K562 (cell line): ENCODE data around the gene TMEM135. TPM values are rescaled to one million over a fixed set of nuclear protein-coding genes. Genes with fewer than 3 reads are reported as not detected.

Experiments
- ATAC-seq: fragments of 200-7000 bp; cut with Tn5 transposase; 3 replicates; pipeline ENCODE4 v1.9.1; 2020; ENCODE audit warnings: moderate library complexity
- BruUV-seq: library from RNA; stranded (reverse); fragments of 400-500 nt; replicated peaks from 2 replicates; lab custom pipeline; 2021; lab: Mats Ljungman, UMichigan
- CTCF ChIA-PET: fragments of 300-600 bp; formaldehyde crosslinking; extraction: SDS; loops from one replicate; lab custom pipeline; 2021; ENCODE audit warnings: low intra/inter-chr PET ratio; lab: Yijun Ruan, JAX
- POLR2A ChIA-PET: fragments of 300-600, 350-650 bp; sonication (Branson Sonifier 250); formaldehyde crosslinking; extraction: SDS; loops from one replicate; lab custom pipeline; 2021; ENCODE audit warnings: antibody characterized with exemption, inconsistent platforms; lab: Yijun Ruan, JAX
- DNase-seq, 4 experiments: peaks; one replicate each; pipeline versions ENCODE4 v3.0.0 to v3.0.0-alpha.2; 2011 to 2018; ENCODE audit warnings: low spot score in 3 of 4, mixed read lengths in 3 of 4; ENCODE audit errors: extremely low read depth in 1 of 4
- FAIRE-seq: peaks from 2 replicates; lab custom pipeline; 2011; peaks lifted over from hg19 to GRCh38; lab: Jason Lieb, UNC
- H2AFZ ChIP-seq: 2 replicates; pipeline ENCODE4 v1.6.0; 2011; ENCODE audit warnings: low read depth, low read length, control low read depth, inconsistent platforms
- H3K27ac ChIP-seq: fragments of 200-600 bp; 3 replicates; pipeline ENCODE4 v1.8.0; 2011; ENCODE audit warnings: low read depth, mild to moderate bottlenecking, control low read depth, inconsistent platforms, low read length, moderate library complexity, mixed read lengths; ENCODE audit errors: extremely low read depth
- H3K27me3 ChIP-seq, 2 experiments: fragments of 300-600 bp in 1 of 2; 2 replicates in 1 of 2; 3 replicates in 1 of 2; pipeline versions ENCODE4 v1.6.0 to v1.8.0; 2011; ENCODE audit warnings: inconsistent platforms in 2 of 2, low read length in 2 of 2, mild to moderate bottlenecking in 1 of 2, mixed read lengths in 1 of 2, moderate library complexity in 1 of 2; ENCODE audit not compliant: control insufficient read depth in 2 of 2, insufficient read depth in 2 of 2
- H3K36me3 ChIP-seq: fragments of 300-600 bp; 3 replicates; pipeline ENCODE4 v1.8.0; 2011; ENCODE audit warnings: mild to moderate bottlenecking, low read length, inconsistent platforms; ENCODE audit not compliant: control insufficient read depth, insufficient read depth
- H3K4me1 ChIP-seq, 2 experiments: fragments of 200-600 bp in 1 of 2; replicated peaks in 1 of 2; 2 replicates in 1 of 2; 3 replicates in 1 of 2; pipeline versions ENCODE4 v1.5.1 to v1.8.0; 2011; ENCODE audit warnings: inconsistent platforms in 2 of 2, low read length in 2 of 2, mild to moderate bottlenecking in 1 of 2, mixed read lengths in 1 of 2, moderate library complexity in 1 of 2; ENCODE audit not compliant: control insufficient read depth in 2 of 2, insufficient read depth in 2 of 2
- H3K4me2 ChIP-seq: 2 replicates; pipeline ENCODE4 v1.6.1; 2011; ENCODE audit warnings: low read length, control low read depth, inconsistent platforms, mixed read lengths; ENCODE audit not compliant: insufficient read depth
- H3K4me3 ChIP-seq: fragments of 200-600 bp; sonication (generic), shearing (Covaris generic); 2 replicates; pipeline ENCODE4 v1.5.1; 2016; ENCODE audit warnings: control low read depth, inconsistent platforms
- H3K79me2 ChIP-seq: fragments of 200-600 bp; 3 replicates; pipeline ENCODE4 v1.8.0; 2011; ENCODE audit warnings: low read length, inconsistent platforms; ENCODE audit not compliant: control insufficient read depth, insufficient read depth
- H3K9ac ChIP-seq, 2 experiments: 2 replicates each; pipeline versions ENCODE4 v1.6.0 to v1.6.1; 2011; ENCODE audit warnings: low read depth in 2 of 2, low read length in 2 of 2, control low read depth in 1 of 2, inconsistent platforms in 1 of 2, mild to moderate bottlenecking in 1 of 2, mixed read lengths in 1 of 2; ENCODE audit not compliant: insufficient read depth in 1 of 2
- H3K9me1 ChIP-seq: one replicate; pipeline ENCODE4 v1.6.0; 2011; ENCODE audit warnings: inconsistent platforms, mild to moderate bottlenecking, low read length, moderate library complexity; ENCODE audit not compliant: control insufficient read depth, insufficient read depth
- H3K9me3 ChIP-seq: replicated peaks from 2 replicates; pipeline ENCODE4 v1.5.1; 2011; ENCODE audit warnings: low read depth, low read length, inconsistent platforms; ENCODE audit not compliant: control insufficient read depth, insufficient read depth
- H4K20me1 ChIP-seq: replicated peaks from 2 replicates; pipeline ENCODE4 v1.6.1; 2011; ENCODE audit warnings: low read length, inconsistent platforms, mixed read lengths; ENCODE audit not compliant: control insufficient read depth, insufficient read depth
- ETV5 ChIP-seq: sonication (generic); formaldehyde crosslinking; IDR thresholded peaks from 2 replicates; pipeline ENCODE4 v1.4.0; 2020; ENCODE audit warnings: low read depth, mild to moderate bottlenecking, missing genetic modification reagents
- FUS ChIP-seq: fragments of 200-400 bp; formaldehyde crosslinking; optimal IDR thresholded peaks from 2 replicates; pipeline ENCODE3; 2017; ENCODE audit warnings: low read depth, low read length
- MBD2 ChIP-seq: sonication (generic); IDR thresholded peaks from 2 replicates; pipeline ENCODE4 v1.6.1; 2016; ENCODE audit warnings: low read depth, borderline replicate concordance
- POLR2H ChIP-seq: IDR thresholded peaks from 2 replicates; pipeline ENCODE4 v1.6.1; 2016; ENCODE audit warnings: missing genetic modification characterization, low read depth, mild to moderate bottlenecking, control low read depth, missing compliant biosample characterization, moderate library complexity
- SREBF1 ChIP-seq: fragments of 150-350 bp; IDR thresholded peaks from 2 replicates; pipeline ENCODE4 v1.6.1; 2014; ENCODE audit warnings: antibody characterized with exemption, low read depth, low read length, borderline replicate concordance
- ZNF3 ChIP-seq: fragments of 250-450 bp; sonication (Bioruptor Pico); IDR thresholded peaks from 2 replicates; pipeline ENCODE4 v1.5.0; 2021; ENCODE audit warnings: mild to moderate bottlenecking, moderate library complexity
- ZNF507 ChIP-seq: conservative IDR thresholded peaks from 2 replicates; pipeline ENCODE4 v1.6.1; 2017; ENCODE audit warnings: missing genetic modification characterization, missing compliant biosample characterization
- WGBS: fragments of 100-300 bp; shearing (Covaris generic); methylation state at CpG from one replicate; pipeline ENCODE4 v1.1.6; 2016; ENCODE audit warnings: low coverage, mixed read lengths; ENCODE audit not compliant: insufficient coverage; ENCODE audit errors: missing lambda C conversion rate; 5-methylcytosine and 5-hydroxymethylcytosine counted together
- in situ Hi-C: fragments of 300-500 bp; cut with MboI; formaldehyde crosslinking; loops from 4 replicates; pipeline ENCODE4 v1.15.0; 2018; ENCODE audit warnings: inconsistent platforms, mixed read lengths
- intact Hi-C: fragments of 100-400 bp; cut with micrococcal nuclease; formaldehyde crosslinking; loops from 2 replicates; pipeline ENCODE4 v1.14.2; 2022
- polyA plus RNA-seq, 8 experiments: library from polyadenylated mRNA; depleted of rRNA in 4 of 8; stranded (reverse) in 5 of 8; unstranded in 3 of 8; fragments of >200 nt; fragmentation: Nextera tagmentation in 2 of 8; fragmentation: Illumina TruSeq in 1 of 8; extraction: Ambion mirVana in 2 of 8; extraction: Trizol in 1 of 8; gene quantifications; 2 replicates each; pipeline versions ENCODE4 v1.2.1 to v1.2.3, GENCODE V29; 2011 to 2014; ENCODE audit warnings: inconsistent platforms in 1 of 8, missing spikeins in 1 of 8
- total RNA-seq, 7 experiments: library from RNA; depleted of rRNA in 6 of 7; stranded (reverse); fragments of >200 nt in 6 of 7; fragmentation: Illumina TruSeq in 2 of 7; extraction: Trizol in 2 of 7; gene quantifications; 2 replicates each; pipeline versions ENCODE4 v1.2.1 to v1.2.3, GENCODE V29; 2011 to 2021; ENCODE audit warnings: low replicate concordance in 1 of 7
- TF ChIP-seq, protein P1 (sequence below): sonication (generic); formaldehyde crosslinking; IDR thresholded peaks from 2 replicates; pipeline ENCODE4 v1.8.0; 2022; ENCODE audit warnings: missing genetic modification reagents, mild to moderate bottlenecking, moderate library complexity, borderline replicate concordance
- TF ChIP-seq, protein P2 (sequence below): fragments of 250-450 bp; sonication (Bioruptor Pico); IDR thresholded peaks from 2 replicates; pipeline ENCODE4 v1.4.0; 2020; ENCODE audit warnings: mild to moderate bottlenecking
- TF ChIP-seq, protein P3 (sequence below): fragments of 250-450 bp; sonication (Bioruptor Pico); IDR thresholded peaks from 2 replicates; pipeline ENCODE4 v1.5.0; 2022; ENCODE audit warnings: mild to moderate bottlenecking

Gene TMEM135
- total and polyA plus RNA-seq, 9 of the 15 experiments (the other 6 are each of a cell fraction or from before 2014, with no cell fraction given) = 17.3 to 53.6 (median 24.9) TPM

- FAIRE-seq (no peak), ATAC-seq (no peak), DNase-seq (no peak)
- 89% methylated on average over 2 of the region's 2 CpGs for WGBS
- no peak overlapping the region for H3K9ac ChIP-seq
- POLR2A ChIA-PET = interaction anchor here (0.5 to 1.1 kb wide), 3 partner anchors 27 to 337 kb away, joined by 3 to 6 read pairs (median 3); partner anchors contain the start of gene FZD4
- H3K79me2 ChIP-seq = peaks cover 23% of the 10 kb centered on the region; the same call in 2 of the 3 replicates
- no peaks in the 10 kb centered on the region for H3K27me3 ChIP-seq
- no TSS peak for BruUV-seq
- no peak overlapping the region for H3K4me3 ChIP-seq
- no peaks in the 10 kb centered on the region for H3K4me1 ChIP-seq
- CTCF ChIA-PET = no interaction called here
- H3K27ac ChIP-seq = no peak overlapping the region
- no peaks in the 10 kb centered on the region for H3K9me1 ChIP-seq
- H3K36me3 ChIP-seq = no peaks in the 10 kb centered on the region
- TF ChIP-seq, protein P1, sequence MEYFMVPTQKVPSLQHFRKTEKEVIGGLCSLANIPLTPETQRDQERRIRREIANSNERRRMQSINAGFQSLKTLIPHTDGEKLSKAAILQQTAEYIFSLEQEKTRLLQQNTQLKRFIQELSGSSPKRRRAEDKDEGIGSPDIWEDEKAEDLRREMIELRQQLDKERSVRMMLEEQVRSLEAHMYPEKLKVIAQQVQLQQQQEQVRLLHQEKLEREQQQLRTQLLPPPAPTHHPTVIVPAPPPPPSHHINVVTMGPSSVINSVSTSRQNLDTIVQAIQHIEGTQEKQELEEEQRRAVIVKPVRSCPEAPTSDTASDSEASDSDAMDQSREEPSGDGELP (CRISPR knock-in tag) = no peak
- TF ChIP-seq ZNF3 (CRISPR knock-in tag) (no peak), POLR2H (tag) (no peak), FUS (no peak), MBD2 (no peak), ETV5 (CRISPR knock-in tag) (no peak), SREBF1 (no peak), ZNF507 (no peak)
- TF ChIP-seq, protein P2, sequence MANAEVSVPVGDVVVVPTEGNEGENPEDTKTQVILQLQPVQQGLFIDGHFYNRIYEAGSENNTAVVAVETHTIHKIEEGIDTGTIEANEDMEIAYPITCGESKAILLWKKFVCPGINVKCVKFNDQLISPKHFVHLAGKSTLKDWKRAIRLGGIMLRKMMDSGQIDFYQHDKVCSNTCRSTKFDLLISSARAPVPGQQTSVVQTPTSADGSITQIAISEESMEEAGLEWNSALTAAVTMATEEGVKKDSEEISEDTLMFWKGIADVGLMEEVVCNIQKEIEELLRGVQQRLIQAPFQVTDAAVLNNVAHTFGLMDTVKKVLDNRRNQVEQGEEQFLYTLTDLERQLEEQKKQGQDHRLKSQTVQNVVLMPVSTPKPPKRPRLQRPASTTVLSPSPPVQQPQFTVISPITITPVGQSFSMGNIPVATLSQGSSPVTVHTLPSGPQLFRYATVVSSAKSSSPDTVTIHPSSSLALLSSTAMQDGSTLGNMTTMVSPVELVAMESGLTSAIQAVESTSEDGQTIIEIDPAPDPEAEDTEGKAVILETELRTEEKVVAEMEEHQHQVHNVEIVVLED (CRISPR knock-in tag) = no peak
- TF ChIP-seq, protein P3, sequence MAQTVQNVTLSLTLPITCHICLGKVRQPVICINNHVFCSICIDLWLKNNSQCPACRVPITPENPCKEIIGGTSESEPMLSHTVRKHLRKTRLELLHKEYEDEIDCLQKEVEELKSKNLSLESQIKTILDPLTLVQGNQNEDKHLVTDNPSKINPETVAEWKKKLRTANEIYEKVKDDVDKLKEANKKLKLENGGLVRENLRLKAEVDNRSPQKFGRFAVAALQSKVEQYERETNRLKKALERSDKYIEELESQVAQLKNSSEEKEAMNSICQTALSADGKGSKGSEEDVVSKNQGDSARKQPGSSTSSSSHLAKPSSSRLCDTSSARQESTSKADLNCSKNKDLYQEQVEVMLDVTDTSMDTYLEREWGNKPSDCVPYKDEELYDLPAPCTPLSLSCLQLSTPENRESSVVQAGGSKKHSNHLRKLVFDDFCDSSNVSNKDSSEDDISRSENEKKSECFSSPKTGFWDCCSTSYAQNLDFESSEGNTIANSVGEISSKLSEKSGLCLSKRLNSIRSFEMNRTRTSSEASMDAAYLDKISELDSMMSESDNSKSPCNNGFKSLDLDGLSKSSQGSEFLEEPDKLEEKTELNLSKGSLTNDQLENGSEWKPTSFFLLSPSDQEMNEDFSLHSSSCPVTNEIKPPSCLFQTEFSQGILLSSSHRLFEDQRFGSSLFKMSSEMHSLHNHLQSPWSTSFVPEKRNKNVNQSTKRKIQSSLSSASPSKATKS (CRISPR knock-in tag) = no peak
- H2AFZ ChIP-seq = no peak overlapping the region
- no peaks in the 10 kb centered on the region for H3K9me3 ChIP-seq
- intact Hi-C loops (no loop called here), in situ Hi-C loops (no loop called here)
- no peak overlapping the region for H3K4me2 ChIP-seq
- H4K20me1 ChIP-seq = no peaks in the 10 kb centered on the region
Measured at GRCh38 chr11:87137711-87138110, 100.0 kb downstream of the TMEM135 start.
